ENCODE data around the gene COL20A1. TPM values are rescaled to one million over a fixed set of nuclear protein-coding genes. Genes with fewer than 3 reads are reported as not detected.
"Not testable (repeated sequence)": the region's sequence is repeated elsewhere in the genome, so short reads cannot be mapped to it uniquely, and the experiment has no call there.

Gene COL20A1
- total RNA-seq, 1 experiment from 2014 or later, result 0.06 TPM

GRCh38 chr20:63290136-63290676 lies 2.8 kb upstream of the COL20A1 start:
- no peak for DNase-seq (ENCODE audit: low read depth)

- no peak for DNase-seq (ENCODE audit: low read depth)
Measured at GRCh38 chr20:63290677-63291472, 2.1 kb upstream of the COL20A1 start.

- no peak for DNase-seq (ENCODE audit: low read depth)
Measured at GRCh38 chr20:63291811-63292210, 1.2 kb upstream of the COL20A1 start.

- peak; percentile 16 for DNase-seq (ENCODE audit: low read depth)
Measured at GRCh38 chr20:63292292-63292701, 689 bp upstream of the COL20A1 start.

GRCh38 chr20:63293456-63293855 lies 470 bp downstream of the COL20A1 start:
- DNase-seq (ENCODE audit: low read depth), result no peak

GRCh38 chr20:63293871-63294535 lies 1.0 kb downstream of the COL20A1 start:
- no peak for DNase-seq (ENCODE audit: low read depth)

GRCh38 chr20:63294536-63294900 lies 1.5 kb downstream of the COL20A1 start:
- no peak for DNase-seq (ENCODE audit: low read depth)

GRCh38 chr20:63295018-63295417 lies 2.0 kb downstream of the COL20A1 start:
- no peak for DNase-seq (ENCODE audit: low read depth)

- no peak for DNase-seq (ENCODE audit: low read depth)
Measured at GRCh38 chr20:63295422-63295821, 2.4 kb downstream of the COL20A1 start.

- no peak for DNase-seq (ENCODE audit: low read depth)
Measured at GRCh38 chr20:63295846-63296245, 2.9 kb downstream of the COL20A1 start.

- DNase-seq (ENCODE audit: low read depth), result no peak
Measured at GRCh38 chr20:63296531-63297299, 3.7 kb downstream of the COL20A1 start.

GRCh38 chr20:63297371-63297781 lies 4.4 kb downstream of the COL20A1 start:
- DNase-seq (ENCODE audit: low read depth), result no peak

GRCh38 chr20:63297796-63298572 lies 5.0 kb downstream of the COL20A1 start:
- no peak for DNase-seq (ENCODE audit: low read depth)

- no peak for DNase-seq (ENCODE audit: low read depth)
Measured at GRCh38 chr20:63298731-63299312, 5.8 kb downstream of the COL20A1 start.

- DNase-seq (ENCODE audit: low read depth), result no peak
Measured at GRCh38 chr20:63301671-63302070, 8.7 kb downstream of the COL20A1 start.

- no peak for DNase-seq (ENCODE audit: low read depth)
Measured at GRCh38 chr20:63303095-63303666, 10.2 kb downstream of the COL20A1 start.

- no peak for DNase-seq (ENCODE audit: low read depth)
Measured at GRCh38 chr20:63305393-63305792, 12.4 kb downstream of the COL20A1 start.

- not testable (repeated sequence) for DNase-seq (ENCODE audit: low read depth)
Measured at GRCh38 chr20:63305933-63306672, 13.1 kb downstream of the COL20A1 start.

- no peak for DNase-seq (ENCODE audit: low read depth)
Measured at GRCh38 chr20:63306673-63307537, 13.9 kb downstream of the COL20A1 start.

All from LHCN-M2 (cell line).